Activated CD8-positive, alpha-beta T cell treated with anti-CD3 and anti-CD28 coated beads, Interleukin-2, amount 10 ng/mL, durations not matched to agents 7 days and 5 days (primary cell): ENCODE measurements around the gene PPP2R2B. TPM values are rescaled to one million over a fixed set of nuclear protein-coding genes. Genes with fewer than 3 reads are reported as not detected.

Source experiments
- ATAC-seq: fragments of 150-1000 bp; cut with Tn5 transposase; one replicate; pipeline ENCODE4 v1.10.0; 2021; ENCODE audit warnings: moderate library complexity
- CTCF ChIA-PET: fragments of 350-600 bp; sonication (Branson Sonifier 250); formaldehyde crosslinking; loops from one replicate; lab custom pipeline; 2021; ENCODE audit warnings: antibody characterized with exemption; lab: Charles Lee
- POLR2A ChIA-PET: fragments of 350-600 bp; sonication (Branson Sonifier 250); formaldehyde crosslinking; loops from one replicate; lab custom pipeline; 2021; ENCODE audit warnings: antibody characterized with exemption; lab: Charles Lee
- DNase-seq: peaks from one replicate; pipeline ENCODE4 v3.0.0-alpha.2; 2020
- H3K27ac Mint-ChIP-seq: one replicate; pipeline ENCODE4 v1.8.0; 2021; ENCODE audit warnings: mild to moderate bottlenecking, mixed read lengths
- H3K27me3 Mint-ChIP-seq: one replicate; pipeline ENCODE4 v1.8.0; 2021; ENCODE audit warnings: low read depth, mixed read lengths
- H3K36me3 Mint-ChIP-seq: one replicate; pipeline ENCODE4 v1.8.0; 2021; ENCODE audit warnings: low read depth, mixed read lengths
- H3K4me1 Mint-ChIP-seq: one replicate; pipeline ENCODE4 v1.8.0; 2021; ENCODE audit warnings: low read depth, mixed read lengths
- H3K4me3 Mint-ChIP-seq: one replicate; pipeline ENCODE4 v1.8.0; 2021; ENCODE audit warnings: mild to moderate bottlenecking, mixed read lengths
- H3K9me3 Mint-ChIP-seq: one replicate; pipeline ENCODE4 v1.8.0; 2022; ENCODE audit warnings: mixed read lengths; ENCODE audit not compliant: insufficient read depth
- total RNA-seq, 2 experiments: library from RNA; stranded (reverse); gene quantifications; one replicate each; pipeline ENCODE4 v1.2.3, GENCODE V29; 2021

The PPP2R2B gene
- total RNA-seq, 2 experiments from 2014 or later = 2.0 to 3.0 TPM

GRCh38 chr5:146902471-146902870 lies 23.9 kb upstream of the PPP2R2B start:
- CTCF ChIA-PET = no interaction called here
- no peak for ATAC-seq
- H3K4me3 Mint-ChIP-seq = no peak overlapping the region

GRCh38 chr5:146897061-146897460 lies 18.5 kb upstream of the PPP2R2B start:
- no peaks in the 10 kb centered on the region for H3K27me3 Mint-ChIP-seq
- CTCF ChIA-PET = interaction anchor here (2.2 kb wide), 1 partner anchor 364 kb away, joined by 6 read pairs; no protein-coding TSS in a partner anchor
- DNase-seq (no peak), ATAC-seq (no peak)
- no peak overlapping the region for H3K4me3 Mint-ChIP-seq
- H3K27ac Mint-ChIP-seq = no peak overlapping the region
- no peaks in the 10 kb centered on the region for H3K36me3 Mint-ChIP-seq
- POLR2A ChIA-PET = no interaction called here
- no peaks in the 10 kb centered on the region for H3K9me3 Mint-ChIP-seq
- no peaks in the 10 kb centered on the region for H3K4me1 Mint-ChIP-seq

More at GRCh38 chr5:146902471-146902870, 23.9 kb upstream of the PPP2R2B start:
- POLR2A ChIA-PET = no interaction called here
- no peaks in the 10 kb centered on the region for H3K4me1 Mint-ChIP-seq
- H3K27me3 Mint-ChIP-seq = peaks cover 4% of the 10 kb centered on the region
- H3K9me3 Mint-ChIP-seq = no peaks in the 10 kb centered on the region
- no peak for DNase-seq
- H3K36me3 Mint-ChIP-seq = no peaks in the 10 kb centered on the region
- H3K27ac Mint-ChIP-seq = no peak overlapping the region

- Mint-ChIP-seq H3K4me1 (peaks cover 5% of the 10 kb centered on the region), H3K9me3 (no peaks in the 10 kb centered on the region), H3K36me3 (no peaks in the 10 kb centered on the region), H3K27ac (no peak overlapping the region), H3K4me3 (no peak overlapping the region), H3K27me3 (no peaks in the 10 kb centered on the region)
- ATAC-seq (no peak), DNase-seq (no peak)
- ChIA-PET POLR2A (no interaction called here), CTCF (interaction anchor here (2.2 kb wide), 1 partner anchor 362 kb away, joined by 6 read pairs; no protein-coding TSS in a partner anchor)
These were observed 16.4 kb upstream of the PPP2R2B start for GRCh38 chr5:146894753-146895521.

- ChIA-PET POLR2A (no interaction called here), CTCF (no interaction called here)
- H3K36me3 Mint-ChIP-seq = no peaks in the 10 kb centered on the region
- DNase-seq (no peak), ATAC-seq (no peak)
- H3K27me3 Mint-ChIP-seq = no peaks in the 10 kb centered on the region
- H3K27ac Mint-ChIP-seq = no peak overlapping the region
- peaks cover 5% of the 10 kb centered on the region for H3K4me1 Mint-ChIP-seq
- no peak overlapping the region for H3K4me3 Mint-ChIP-seq
- H3K9me3 Mint-ChIP-seq = no peaks in the 10 kb centered on the region
These were observed 15.4 kb upstream of the PPP2R2B start for GRCh38 chr5:146893991-146894390.

DNA sequence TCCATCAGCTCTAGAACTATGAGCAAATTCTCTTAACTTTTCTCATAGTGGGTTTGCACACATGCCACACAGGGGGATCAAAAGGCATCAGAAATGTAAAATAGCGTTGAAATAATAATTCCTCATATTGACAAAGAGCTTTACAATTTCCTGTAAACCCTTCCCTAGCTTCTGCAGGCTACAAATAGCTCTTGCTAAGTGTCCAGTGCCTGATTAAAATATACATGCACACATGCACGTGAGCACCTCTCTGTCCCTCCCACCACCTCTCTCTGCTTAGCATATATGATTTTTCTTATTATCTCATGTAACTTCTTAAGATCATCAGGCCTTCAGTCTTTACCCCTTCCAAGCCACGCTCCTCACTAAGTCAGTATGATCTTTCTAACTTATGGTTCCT lies 13.7 kb upstream of the PPP2R2B start:
- no peak overlapping the region for H3K4me3 Mint-ChIP-seq
- no peaks in the 10 kb centered on the region for H3K36me3 Mint-ChIP-seq
- CTCF ChIA-PET = no interaction called here
- H3K27me3 Mint-ChIP-seq = peaks cover 5% of the 10 kb centered on the region
- DNase-seq (no peak), ATAC-seq (no peak)
- POLR2A ChIA-PET = no interaction called here
- H3K27ac Mint-ChIP-seq = no peak overlapping the region
- H3K9me3 Mint-ChIP-seq = no peaks in the 10 kb centered on the region
- peaks cover 5% of the 10 kb centered on the region for H3K4me1 Mint-ChIP-seq

DNA sequence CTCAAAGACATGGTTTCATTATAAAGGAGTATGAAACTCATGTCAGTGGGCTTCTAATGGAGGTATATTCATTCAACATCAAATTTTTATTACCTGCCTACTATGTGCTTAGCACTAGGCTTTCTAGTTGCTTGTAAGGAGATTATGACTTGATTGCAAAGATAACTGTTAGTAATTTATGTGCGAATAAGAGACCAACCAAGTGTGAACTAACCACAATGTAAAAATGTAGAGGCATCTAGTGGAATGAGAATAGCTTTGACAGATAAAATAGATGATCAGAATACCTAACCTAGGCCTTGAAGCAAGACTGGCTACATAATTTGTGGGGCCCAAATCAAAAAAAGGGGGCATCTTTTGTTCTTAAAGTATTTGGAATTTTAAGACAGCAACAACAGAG lies 13.0 kb upstream of the PPP2R2B start:
- Mint-ChIP-seq H3K27me3 (peaks cover 5% of the 10 kb centered on the region), H3K4me1 (peaks cover 5% of the 10 kb centered on the region), H3K27ac (no peak overlapping the region), H3K4me3 (no peak overlapping the region), H3K9me3 (no peaks in the 10 kb centered on the region), H3K36me3 (no peaks in the 10 kb centered on the region)
- DNase-seq (no peak), ATAC-seq (no peak)
- CTCF ChIA-PET = no interaction called here
- POLR2A ChIA-PET = no interaction called here

- Mint-ChIP-seq H3K9me3 (no peaks in the 10 kb centered on the region), H3K4me3 (no peak overlapping the region), H3K27ac (no peak overlapping the region), H3K27me3 (peaks cover 5% of the 10 kb centered on the region), H3K36me3 (no peaks in the 10 kb centered on the region), H3K4me1 (peaks cover 5% of the 10 kb centered on the region)
- ChIA-PET POLR2A (no interaction called here), CTCF (no interaction called here)
- DNase-seq (no peak), ATAC-seq (no peak)
These were observed 12.3 kb upstream of the PPP2R2B start for GRCh38 chr5:146890731-146891440.

- H3K4me3 Mint-ChIP-seq = no peak overlapping the region
- CTCF ChIA-PET = no interaction called here
- POLR2A ChIA-PET = no interaction called here
- no peak for ATAC-seq
- no peak overlapping the region for H3K27ac Mint-ChIP-seq
- no peaks in the 10 kb centered on the region for H3K9me3 Mint-ChIP-seq
- no peaks in the 10 kb centered on the region for H3K36me3 Mint-ChIP-seq
- no peak for DNase-seq
- peaks cover 5% of the 10 kb centered on the region for H3K4me1 Mint-ChIP-seq
- H3K27me3 Mint-ChIP-seq = peaks cover 10% of the 10 kb centered on the region
These were observed 11.5 kb upstream of the PPP2R2B start for GRCh38 chr5:146890066-146890465.

DNA sequence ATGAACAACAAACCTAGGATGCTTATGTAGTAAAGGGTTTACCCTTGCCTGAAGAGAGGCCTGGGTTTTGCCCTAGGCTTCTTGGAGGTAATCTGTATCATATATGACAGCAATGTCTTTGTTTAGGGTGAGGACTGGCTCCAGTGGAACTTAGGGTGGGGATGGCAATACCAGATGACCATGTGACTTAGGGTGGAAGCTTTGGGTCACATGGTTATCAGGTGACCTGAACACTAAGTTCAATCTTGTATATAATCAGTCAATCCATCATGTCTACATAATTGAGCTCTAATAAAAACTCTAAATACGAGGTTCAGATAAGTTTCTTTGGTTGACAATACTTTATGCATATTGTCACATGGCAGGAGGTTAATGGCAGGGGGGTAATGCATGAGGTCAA lies 10.6 kb upstream of the PPP2R2B start:
- no peak overlapping the region for H3K27ac Mint-ChIP-seq
- ChIA-PET CTCF (interaction anchor here (1.4 kb wide), 1 partner anchor 11 kb away, joined by 7 read pairs; the partner anchor contains the start of gene PPP2R2B), POLR2A (no interaction called here)
- H3K27me3 Mint-ChIP-seq = peaks cover 13% of the 10 kb centered on the region
- no peak for ATAC-seq
- H3K36me3 Mint-ChIP-seq = no peaks in the 10 kb centered on the region
- DNase-seq = no peak
- H3K4me3 Mint-ChIP-seq = no peak overlapping the region
- peaks cover 5% of the 10 kb centered on the region for H3K4me1 Mint-ChIP-seq
- H3K9me3 Mint-ChIP-seq = no peaks in the 10 kb centered on the region

DNA sequence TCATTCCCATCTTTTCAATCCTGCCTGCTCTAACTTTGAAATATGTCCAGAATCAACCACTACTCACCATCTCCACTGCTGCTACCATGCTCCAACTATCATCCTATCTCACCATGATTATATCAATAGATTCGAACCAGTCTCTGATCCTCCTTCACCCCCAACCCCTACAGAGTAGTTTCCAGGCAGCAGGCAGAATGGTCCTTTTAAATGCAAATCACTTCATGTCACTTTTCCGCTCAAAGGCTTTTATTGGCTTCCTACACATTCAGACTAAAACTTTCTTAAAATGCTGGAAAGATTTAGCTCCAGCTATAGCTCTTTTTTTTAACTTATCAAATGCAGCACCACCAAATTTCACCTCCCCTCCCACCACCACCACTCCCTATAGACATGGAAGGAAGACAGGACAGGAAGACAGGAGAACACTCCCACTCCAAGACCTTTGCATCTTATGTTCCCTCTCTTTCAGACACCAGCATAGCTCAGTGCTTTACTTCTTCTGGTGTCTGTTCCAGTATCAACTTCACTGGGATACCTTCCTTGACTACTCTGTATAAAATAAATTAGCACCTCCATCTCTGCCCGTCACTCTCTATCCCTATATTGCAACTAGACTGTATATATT lies 9.9 kb upstream of the PPP2R2B start:
- ChIA-PET CTCF (interaction anchor here (1.4 kb wide), 1 partner anchor 10 kb away, joined by 7 read pairs; the partner anchor contains the start of gene PPP2R2B), POLR2A (no interaction called here)
- no peak for DNase-seq
- H3K27ac Mint-ChIP-seq = no peak overlapping the region
- H3K4me3 Mint-ChIP-seq = no peak overlapping the region
- peaks cover 5% of the 10 kb centered on the region for H3K4me1 Mint-ChIP-seq
- no peaks in the 10 kb centered on the region for H3K9me3 Mint-ChIP-seq
- no peak for ATAC-seq
- H3K27me3 Mint-ChIP-seq = peaks cover 19% of the 10 kb centered on the region
- no peaks in the 10 kb centered on the region for H3K36me3 Mint-ChIP-seq

- no peak overlapping the region for H3K27ac Mint-ChIP-seq
- ChIA-PET CTCF (no interaction called here), POLR2A (no interaction called here)
- no peaks in the 10 kb centered on the region for H3K36me3 Mint-ChIP-seq
- H3K27me3 Mint-ChIP-seq = peaks cover 35% of the 10 kb centered on the region
- H3K4me1 Mint-ChIP-seq = no peaks in the 10 kb centered on the region
- ATAC-seq (no peak), DNase-seq (no peak)
- H3K9me3 Mint-ChIP-seq = no peaks in the 10 kb centered on the region
- H3K4me3 Mint-ChIP-seq = no peak overlapping the region
These were observed 5.6 kb upstream of the PPP2R2B start for GRCh38 chr5:146884066-146884626.
